ENCODE data around the gene COL23A1.

The COL23A1 gene

DNA sequence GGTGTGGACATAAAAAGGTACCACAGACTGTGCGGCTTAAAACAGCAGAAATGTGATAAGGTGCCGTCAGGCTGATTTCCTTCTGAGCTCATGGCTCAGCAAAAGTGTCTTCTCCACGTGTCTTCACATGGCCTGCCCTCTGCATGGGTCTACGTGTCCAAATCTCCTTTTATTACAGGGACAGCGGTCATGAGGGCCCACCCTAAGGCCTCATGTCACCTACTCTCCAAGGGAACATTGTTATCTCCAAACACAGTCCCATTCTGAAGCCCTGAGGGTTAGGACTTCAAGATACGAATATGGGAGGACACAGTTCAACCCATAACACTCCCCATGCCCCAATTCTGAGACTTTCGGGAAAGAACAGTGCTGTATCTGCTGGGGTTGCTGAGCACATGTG lies 35.2 kb downstream of the COL23A1 start:
- no peak for DNase-seq (ENCODE audit: low read depth)

- no peak for DNase-seq (ENCODE audit: low read depth)
These were observed 35.9 kb downstream of the COL23A1 start for GRCh38 chr5:178554311-178554710.

DNA sequence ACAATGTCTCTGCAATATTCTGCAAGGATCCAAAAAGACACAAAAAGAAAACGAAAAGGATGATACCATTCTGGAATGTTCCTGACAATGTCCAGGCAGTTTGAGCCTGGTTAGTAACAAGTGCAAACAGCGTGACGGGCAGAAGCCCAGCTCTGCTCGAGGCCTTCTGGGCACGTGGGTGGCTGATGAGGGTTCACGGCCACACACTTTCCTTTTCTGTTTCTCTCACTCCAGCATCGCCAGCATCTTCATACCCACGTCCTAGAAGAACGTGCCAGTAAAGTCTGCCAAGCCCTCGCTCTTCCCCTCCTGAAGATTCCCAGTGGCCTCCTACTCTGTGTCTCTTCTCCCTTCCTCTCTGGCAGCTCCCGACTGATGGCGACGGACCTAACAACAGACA lies 36.7 kb downstream of the COL23A1 start:
- no peak for DNase-seq (ENCODE audit: low read depth)

DNA sequence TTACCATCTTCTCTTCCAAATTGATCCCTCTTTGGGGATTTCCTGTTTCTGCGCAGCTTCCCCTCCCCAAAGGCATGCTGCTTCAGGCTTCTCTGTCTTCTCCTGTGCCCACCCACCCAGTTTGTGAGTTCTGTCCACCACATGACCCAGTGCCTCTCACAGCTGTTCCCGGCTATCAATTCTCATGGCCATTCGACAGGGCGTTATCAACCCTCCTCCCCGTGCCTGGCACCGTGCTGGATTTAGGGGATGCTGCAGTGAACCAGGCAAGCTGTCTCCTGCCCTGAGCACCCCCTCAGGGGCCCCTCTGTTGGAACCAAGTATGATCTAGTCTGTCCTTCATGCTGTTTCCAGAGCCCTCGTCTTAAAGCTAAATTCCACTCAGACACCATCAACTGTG lies 38.7 kb downstream of the COL23A1 start:
- no peak for DNase-seq (ENCODE audit: low read depth)

DNA sequence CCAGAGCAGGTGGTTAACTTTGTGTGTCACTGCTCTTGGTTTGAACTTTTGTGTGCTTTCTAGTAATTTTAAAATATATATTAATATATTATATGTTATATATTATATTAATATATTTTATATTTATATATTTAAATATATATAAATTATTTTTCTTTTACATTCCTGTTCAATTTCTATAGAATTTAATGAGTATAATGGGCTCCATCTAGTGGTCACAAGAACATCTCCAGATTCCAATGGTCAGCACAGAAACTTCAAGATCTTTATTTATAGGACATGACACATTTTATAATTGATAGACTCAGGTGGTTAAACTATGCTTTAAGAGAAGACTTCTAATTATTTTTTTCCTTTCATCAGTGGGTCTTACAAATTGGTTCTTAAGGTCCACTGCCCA lies 39.1 kb downstream of the COL23A1 start:
- DNase-seq (ENCODE audit: low read depth), result no peak

GRCh38 chr5:178548746-178549145 lies 41.4 kb downstream of the COL23A1 start:
- DNase-seq (ENCODE audit: low read depth), result no peak

DNA sequence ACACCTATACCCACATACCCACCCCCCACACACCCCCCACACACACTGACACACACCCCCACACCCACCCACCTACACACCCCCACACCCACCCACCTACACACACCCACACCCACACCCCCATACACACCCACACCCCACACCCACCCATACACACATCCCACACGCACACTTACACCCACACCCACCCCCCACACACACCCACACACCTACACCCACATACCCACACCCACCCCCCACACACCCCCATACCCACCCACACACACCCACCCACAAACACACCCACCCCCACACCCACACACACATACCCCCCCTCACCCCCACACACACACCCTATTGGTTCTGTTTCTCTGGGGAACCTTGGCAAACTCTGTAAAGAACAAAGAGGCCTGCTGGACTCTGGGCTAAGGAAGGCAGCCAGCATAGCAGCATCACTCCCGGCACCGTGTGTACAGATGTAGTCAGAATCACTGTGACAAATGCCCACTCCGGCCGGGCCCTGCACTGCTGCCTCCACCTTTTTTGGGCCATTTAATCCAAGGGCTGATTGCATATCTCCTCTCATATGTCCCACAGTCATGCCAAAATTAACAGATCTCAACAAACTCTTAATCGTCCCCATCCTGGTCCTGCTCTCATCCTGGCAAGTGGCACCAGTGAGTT lies 42.3 kb downstream of the COL23A1 start:
- DNase-seq (ENCODE audit: low read depth), result no peak

DNA sequence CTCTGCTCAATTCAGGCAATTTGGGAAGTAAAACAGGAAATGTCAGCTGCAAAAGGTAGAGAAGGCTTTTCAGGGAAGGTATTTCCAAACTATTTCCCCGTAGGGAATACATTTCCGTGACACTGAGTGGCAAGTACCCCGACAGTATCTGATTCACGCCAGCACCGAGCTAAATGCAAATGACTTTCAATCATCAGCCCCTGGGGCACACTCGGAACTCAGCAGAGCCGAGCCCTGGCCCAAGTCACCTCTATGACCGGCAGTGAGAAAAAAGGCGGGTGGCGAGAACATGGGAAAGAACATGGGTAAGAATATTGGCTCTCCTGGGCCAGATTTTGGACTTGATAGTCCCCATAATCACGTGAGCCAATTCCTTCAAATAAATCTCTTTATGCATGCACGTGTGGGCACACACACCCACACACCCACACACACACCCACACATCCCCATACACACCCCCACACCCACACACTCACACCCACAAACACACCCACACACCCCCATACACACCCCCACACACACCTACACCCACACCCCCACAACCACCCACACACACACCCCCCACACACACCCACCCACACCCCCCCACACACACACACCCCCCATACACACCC lies 43.0 kb downstream of the COL23A1 start:
- DNase-seq (ENCODE audit: low read depth), result no peak

DNA sequence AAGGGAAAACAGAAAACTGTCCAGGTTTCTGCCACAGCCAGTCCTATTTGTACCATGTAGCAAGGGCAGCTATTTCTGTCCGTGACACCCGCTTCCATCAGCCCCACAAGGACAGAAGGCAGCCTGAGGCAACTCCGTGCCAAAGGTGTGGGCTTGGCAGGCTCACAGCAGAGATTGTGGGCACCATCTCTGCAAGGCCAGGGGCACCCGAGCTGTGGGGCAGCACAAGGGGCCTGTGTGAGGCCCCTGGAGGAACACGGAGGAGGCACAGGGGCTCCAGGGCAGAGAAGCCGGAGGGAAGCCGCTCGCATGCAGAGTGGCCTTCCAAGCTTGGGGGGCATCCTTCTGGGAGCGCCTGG lies 43.5 kb downstream of the COL23A1 start:
- DNase-seq (ENCODE audit: low read depth), result no peak

- DNase-seq (ENCODE audit: low read depth), result no peak
These were observed 44.1 kb downstream of the COL23A1 start for GRCh38 chr5:178545941-178546674.

DNA sequence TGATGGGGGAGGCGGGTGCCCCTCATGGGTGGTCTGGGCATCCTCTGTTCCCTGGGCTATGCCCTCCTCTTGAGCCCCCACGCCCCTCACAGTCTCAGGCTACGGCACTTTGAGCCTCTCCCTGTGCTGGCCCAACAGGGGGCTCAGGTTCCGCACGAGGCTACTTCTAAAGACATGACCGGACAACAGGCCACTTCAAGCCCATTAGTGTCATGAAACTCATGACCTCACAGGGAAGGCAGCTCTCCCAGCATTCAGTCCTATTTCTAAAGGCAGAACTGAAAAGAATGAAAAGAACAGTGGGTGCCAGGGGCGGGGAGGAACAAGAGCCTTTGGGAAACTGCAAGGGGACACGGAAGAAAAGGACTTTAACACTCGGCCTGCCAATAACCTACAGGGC lies 45.0 kb downstream of the COL23A1 start:
- no peak for DNase-seq (ENCODE audit: low read depth)

GRCh38 chr5:178544166-178544834 lies 45.9 kb downstream of the COL23A1 start:
- no peak for DNase-seq (ENCODE audit: low read depth)

DNA sequence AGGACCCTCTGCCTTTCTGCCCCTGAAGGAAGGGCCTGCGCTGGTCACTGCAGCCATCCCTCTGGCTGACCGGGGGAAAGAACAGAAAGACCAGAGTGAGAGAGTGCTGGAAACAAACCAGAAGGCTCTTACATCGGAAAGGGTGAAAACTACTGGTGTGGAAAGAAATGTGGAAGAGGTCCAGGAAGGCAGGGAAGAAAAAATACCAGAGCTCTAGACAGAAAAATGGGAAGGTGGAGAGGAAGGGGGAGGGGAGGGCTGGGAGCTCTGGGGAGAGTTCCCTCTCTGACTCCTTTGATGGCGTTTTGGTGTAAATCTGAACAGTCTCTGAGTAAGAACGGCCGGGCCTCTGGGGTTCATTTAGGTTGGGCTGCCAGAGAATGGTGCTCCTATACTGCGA lies 47.7 kb downstream of the COL23A1 start:
- DNase-seq (ENCODE audit: low read depth), result no peak

DNA sequence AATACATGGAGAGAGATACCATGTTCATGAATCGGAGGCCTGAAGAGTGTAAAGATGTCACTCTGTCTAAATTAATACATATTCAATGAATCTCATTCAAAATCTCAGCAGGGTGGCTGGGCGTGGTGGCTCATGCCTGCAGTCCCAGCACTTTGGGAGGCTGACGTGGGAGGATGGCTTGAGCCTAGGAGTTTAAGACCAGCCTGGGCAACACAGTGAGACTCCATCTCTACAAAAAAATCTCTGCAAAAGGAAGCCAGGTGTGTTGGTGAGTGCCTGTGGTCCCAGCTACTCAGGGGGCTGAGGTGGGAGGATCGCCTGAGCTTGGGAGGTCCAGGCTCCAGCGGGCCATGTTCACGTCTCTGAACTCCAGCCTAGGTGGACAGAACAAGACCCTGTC lies 49.7 kb downstream of the COL23A1 start:
- DNase-seq (ENCODE audit: low read depth), result no peak

DNA sequence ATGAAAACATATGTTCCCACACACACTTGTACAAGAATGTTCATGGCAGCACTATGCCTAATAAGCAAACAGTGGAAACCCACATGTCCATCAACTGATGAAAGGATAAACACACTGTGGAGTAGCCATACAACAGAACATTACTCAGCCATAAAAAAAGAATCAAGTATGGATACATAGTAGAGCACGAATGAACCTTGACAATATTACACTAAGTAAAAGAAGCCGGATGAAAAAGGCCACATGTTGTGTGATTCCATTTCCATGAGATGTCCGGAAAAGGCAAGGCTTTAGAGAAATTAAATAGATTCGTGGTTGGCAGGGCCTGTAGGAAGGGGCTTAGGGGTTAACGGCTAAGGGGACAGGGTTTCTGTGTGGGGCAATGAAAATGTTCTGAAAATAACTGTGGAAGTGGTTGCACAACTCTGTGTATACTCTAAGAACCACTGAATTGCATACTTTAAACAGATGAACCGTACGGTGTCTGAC lies 51.4 kb downstream of the COL23A1 start:
- DNase-seq (ENCODE audit: low read depth), result no peak

DNA sequence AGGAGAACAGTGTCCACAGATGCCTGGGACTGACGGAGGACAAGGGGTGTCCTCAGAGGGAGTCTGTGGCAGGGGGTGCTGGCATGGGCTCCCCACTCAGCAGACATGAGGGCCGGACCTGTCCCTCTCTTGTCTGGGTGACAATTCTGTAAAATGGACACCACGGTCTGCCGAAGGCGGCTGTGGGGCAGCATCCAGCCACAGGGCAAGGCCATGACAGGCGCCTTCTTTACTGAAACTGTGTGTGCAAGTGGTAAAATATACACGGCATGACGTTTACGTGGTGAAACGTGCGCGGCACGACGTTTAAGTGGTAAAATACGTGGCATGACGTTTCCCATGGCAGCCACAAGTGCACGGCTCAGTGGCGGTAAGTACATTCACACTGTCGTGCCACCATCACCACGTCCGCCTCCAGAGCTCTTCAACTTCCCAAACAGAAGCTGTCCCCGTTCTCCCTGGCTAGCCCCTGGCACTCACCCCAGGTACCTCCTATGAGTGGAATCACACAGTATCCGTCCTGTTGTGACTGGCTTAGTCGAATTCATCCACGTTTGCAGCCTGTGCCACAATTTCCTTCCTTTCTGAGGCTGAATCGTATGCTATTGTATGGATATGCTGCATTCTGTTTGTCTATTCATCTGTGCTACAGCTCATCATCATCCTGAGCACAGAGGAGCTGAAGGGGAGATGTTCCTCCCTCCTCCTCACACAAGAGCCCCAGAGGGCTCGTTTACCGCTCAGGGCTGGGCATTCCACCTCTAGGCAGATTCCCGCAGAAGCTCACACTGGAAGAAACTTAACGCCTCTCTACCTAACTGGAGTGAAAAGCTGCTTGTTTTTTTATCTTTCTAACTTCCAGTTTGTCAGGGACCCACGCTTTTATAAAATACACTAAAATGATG lies 52.5 kb downstream of the COL23A1 start:
- DNase-seq (ENCODE audit: low read depth), result no peak

- DNase-seq (ENCODE audit: low read depth), result no peak
These were observed 53.4 kb downstream of the COL23A1 start for GRCh38 chr5:178536541-178537466.

DNA sequence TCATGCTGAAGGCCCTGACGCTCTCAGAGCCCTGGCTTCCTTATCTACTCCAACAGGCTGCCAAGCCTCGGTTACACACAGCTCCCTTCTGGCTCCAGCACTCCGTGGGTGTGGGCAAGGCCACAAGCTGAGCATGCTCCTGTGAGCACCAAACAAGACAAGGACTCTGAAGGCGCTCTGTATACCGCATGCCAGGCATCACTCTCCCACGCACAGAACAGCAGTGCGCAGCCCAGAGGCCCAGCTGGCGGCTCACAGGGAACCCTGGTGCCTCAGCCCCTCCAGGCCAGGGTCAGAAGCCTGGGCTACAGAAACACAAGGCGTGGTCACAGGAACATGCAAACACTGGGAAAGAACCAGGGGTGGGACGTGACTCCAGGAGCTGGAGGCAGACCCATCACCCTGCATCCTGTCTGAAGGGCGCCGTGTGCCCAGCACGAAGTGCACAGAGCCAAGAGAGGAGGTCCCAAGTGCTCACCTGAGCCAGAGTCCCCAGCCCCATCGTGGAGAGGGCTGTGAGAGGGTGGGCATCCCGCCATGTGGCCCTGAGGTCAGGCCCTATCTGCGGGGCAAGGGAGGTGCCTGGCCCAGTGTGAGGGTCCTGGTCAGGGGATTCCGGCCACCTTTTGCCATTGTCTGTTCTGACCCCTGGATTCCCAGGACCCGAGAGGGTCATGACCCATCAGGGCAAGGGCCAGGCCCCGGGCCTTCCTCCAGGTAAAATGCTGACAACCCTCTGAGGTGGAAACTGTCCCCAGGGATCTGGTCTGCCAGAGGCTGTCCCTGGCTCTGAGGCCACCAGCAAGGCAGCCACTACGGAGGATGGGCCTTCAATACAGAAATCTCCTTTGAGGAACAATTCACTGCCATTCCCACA lies 54.7 kb downstream of the COL23A1 start:
- no peak for DNase-seq (ENCODE audit: low read depth)

GRCh38 chr5:178533136-178533535 lies 57.1 kb downstream of the COL23A1 start:
- DNase-seq (ENCODE audit: low read depth), result no peak

GRCh38 chr5:178532666-178533065 lies 57.5 kb downstream of the COL23A1 start:
- no peak for DNase-seq (ENCODE audit: low read depth)
